ENCODE measurements around the gene ZNF568.

Gene ZNF568

GRCh38 chr19:36997843-36998235, 81.7 kb downstream of the ZNF568 start:
- no peak for DNase-seq (ENCODE audit: low read depth in 2 of 3, low spot score in 2 of 3)

- no peak for DNase-seq (ENCODE audit: low read depth in 2 of 3, low spot score in 2 of 3)
These were observed 83.2 kb downstream of the ZNF568 start for GRCh38 chr19:36999313-36999712.

- DNase-seq (ENCODE audit: low read depth in 2 of 3, low spot score in 2 of 3) = peak; percentile 3 to 11 (median 7)
These were observed 91.6 kb downstream of the ZNF568 start for GRCh38 chr19:37007587-37008220.

- no peak for DNase-seq (ENCODE audit: low read depth in 2 of 3, low spot score in 2 of 3)
These were observed 93.7 kb downstream of the ZNF568 start for GRCh38 chr19:37009871-37010270.

- DNase-seq (ENCODE audit: low read depth in 2 of 3, low spot score in 2 of 3) = no peak
These were observed 96.1 kb downstream of the ZNF568 start for GRCh38 chr19:37012093-37012745.

- DNase-seq (ENCODE audit: low read depth in 2 of 3, low spot score in 2 of 3) = no peak
These were observed 98.3 kb downstream of the ZNF568 start for GRCh38 chr19:37014456-37014855.

- no peak for DNase-seq (ENCODE audit: low read depth in 2 of 3, low spot score in 2 of 3)
These were observed 129.0 kb downstream of the ZNF568 start for GRCh38 chr19:37045140-37045539.
